SK-N-SH (cell line): Measurements from ENCODE around the gene NIPAL1. TPM values are rescaled to one million over a fixed set of nuclear protein-coding genes. Genes with fewer than 3 reads are reported as not detected.
"Not testable (repeated sequence)": the region's sequence is repeated elsewhere in the genome, so short reads cannot be mapped to it uniquely, and the experiment has no call there.

Source experiments
- CTCF ChIA-PET: fragments of 300-600, 350-600 bp; formaldehyde crosslinking; extraction: SDS; loops from one replicate; lab custom pipeline; 2021; lab: Yijun Ruan, JAX
- POLR2A ChIA-PET: fragments of 350-600 bp; sonication (Branson Sonifier 250); formaldehyde crosslinking; extraction: SDS; loops from one replicate; lab custom pipeline; 2020; ENCODE audit warnings: antibody characterized with exemption, inconsistent platforms; lab: Yijun Ruan, JAX
- DNase-seq: peaks from one replicate; pipeline ENCODE4 v3.0.0; 2012
- H2AFZ ChIP-seq: fragments of 200-600 bp; sonication (generic); 2 replicates; pipeline ENCODE4 v1.8.1; 2016; ENCODE audit warnings: antibody characterized with exemption, mild to moderate bottlenecking, low read depth
- H3F3A ChIP-seq: fragments of 200-600 bp; sonication (generic); replicated peaks from 2 replicates; pipeline ENCODE3; 2016; ENCODE audit warnings: antibody characterized with exemption, mild to moderate bottlenecking; ENCODE audit not compliant: insufficient read depth
- H3K27ac ChIP-seq, 2 experiments: fragments of 200-500 bp in 1 of 2; fragments of 200-600 bp in 1 of 2; sonication (Bioruptor generic) in 1 of 2; sonication (generic), shearing (Covaris generic) in 1 of 2; 2 replicates each; pipeline versions ENCODE4 v1.5.1 to v1.6.1; 2014 to 2016; ENCODE audit warnings: low read depth in 2 of 2, inconsistent platforms in 1 of 2, low read length in 1 of 2, mild to moderate bottlenecking in 1 of 2, mixed read lengths in 1 of 2
- H3K27me3 ChIP-seq: fragments of 200-600 bp; sonication (generic), shearing (Covaris generic); 2 replicates; pipeline ENCODE4 v1.6.1; 2016; ENCODE audit warnings: mixed run types; ENCODE audit not compliant: insufficient read depth
- H3K36me3 ChIP-seq, 2 experiments: fragments of 200-500 bp in 1 of 2; fragments of 200-600 bp in 1 of 2; sonication (Bioruptor generic) in 1 of 2; sonication (generic) in 1 of 2; replicated peaks in 1 of 2; 2 replicates each; pipeline versions ENCODE3 to v1.5.1; 2014 to 2016; ENCODE audit warnings: low read length in 1 of 2, mild to moderate bottlenecking in 1 of 2; ENCODE audit not compliant: insufficient read depth in 2 of 2, control insufficient read depth in 1 of 2
- H3K4me1 ChIP-seq, 2 experiments: fragments of 200-500 bp in 1 of 2; fragments of 200-600 bp in 1 of 2; sonication (Bioruptor generic) in 1 of 2; sonication (generic), shearing (Covaris generic) in 1 of 2; 2 replicates each; pipeline versions ENCODE4 v1.5.1 to v1.6.1; 2014 to 2016; ENCODE audit warnings: low read depth in 1 of 2, low read length in 1 of 2, mixed run types in 1 of 2; ENCODE audit not compliant: insufficient read depth in 2 of 2, control insufficient read depth in 1 of 2
- H3K4me2 ChIP-seq: fragments of 200-600 bp; sonication (generic), shearing (Covaris generic); 2 replicates; pipeline ENCODE4 v1.6.1; 2017; ENCODE audit warnings: mixed run types
- H3K4me3 ChIP-seq, 2 experiments: fragments of 200-500 bp in 1 of 2; fragments of 200-600 bp in 1 of 2; sonication (Bioruptor generic) in 1 of 2; sonication (generic), shearing (Covaris generic) in 1 of 2; 2 replicates each; pipeline versions ENCODE4 v1.5.1 to v1.8.1; 2014 to 2016; ENCODE audit warnings: low read depth in 2 of 2, inconsistent platforms in 1 of 2, low read length in 1 of 2, mild to moderate bottlenecking in 1 of 2, mixed read lengths in 1 of 2, moderate library complexity in 1 of 2
- H3K79me2 ChIP-seq: fragments of 200-600 bp; sonication (generic); 2 replicates; pipeline ENCODE4 v1.8.1; 2017; ENCODE audit warnings: mild to moderate bottlenecking; ENCODE audit not compliant: insufficient read depth
- H3K9ac ChIP-seq: fragments of 200-600 bp; sonication (generic); 2 replicates; pipeline ENCODE4 v1.6.1; 2017; ENCODE audit warnings: mixed run types
- H3K9me2 ChIP-seq: fragments of 200-600 bp; sonication (generic); 2 replicates; pipeline ENCODE4 v1.6.1; 2017; ENCODE audit warnings: mixed run types
- H3K9me3 ChIP-seq: fragments of 200-600 bp; sonication (generic); 2 replicates; pipeline ENCODE4 v1.6.1; 2017; ENCODE audit warnings: mixed run types, mild to moderate bottlenecking, moderate library complexity
- H4K20me1 ChIP-seq: fragments of 200-600 bp; sonication (generic); 2 replicates; pipeline ENCODE4 v1.6.1; 2017; ENCODE audit warnings: mild to moderate bottlenecking, mixed run types; ENCODE audit not compliant: insufficient read depth
- GABPA ChIP-seq: IDR thresholded peaks from 2 replicates; pipeline ENCODE4 v1.4.0; 2012; ENCODE audit warnings: low read depth, mild to moderate bottlenecking
- POLR2AphosphoS5 ChIP-seq: IDR thresholded peaks from 2 replicates; pipeline ENCODE4 v1.6.1; 2012; ENCODE audit warnings: low read depth, low read length
- RAD21 ChIP-seq: IDR thresholded peaks from 2 replicates; pipeline ENCODE4 v1.6.1; 2012; ENCODE audit warnings: mild to moderate bottlenecking, low read length
- REST ChIP-seq: IDR thresholded peaks from 2 replicates; pipeline ENCODE4 v1.6.1; 2012; ENCODE audit warnings: mild to moderate bottlenecking, low read depth, low read length, moderate library complexity
- RFX5 ChIP-seq: IDR thresholded peaks from 2 replicates; pipeline ENCODE4 v1.6.1; 2012; ENCODE audit warnings: mild to moderate bottlenecking, improper control_type of control experiment, low read length
- SMC3 ChIP-seq: IDR thresholded peaks from 2 replicates; pipeline ENCODE4 v1.6.1; 2012; ENCODE audit warnings: low read depth, low read length, improper control_type of control experiment
- WGBS: methylation state at CpG from one replicate; pipeline ENCODE4 v1.1.6; 2017; ENCODE audit warnings: low lambda C conversion rate; 5-methylcytosine and 5-hydroxymethylcytosine counted together
- polyA plus RNA-seq, 3 experiments: library from polyadenylated mRNA; depleted of rRNA; stranded (reverse); fragments of >200 nt; gene quantifications; 2 replicates each; pipeline ENCODE4 v1.2.3, GENCODE V29; 2012
- TF ChIP-seq, protein P1 (sequence below): fragments of 200-600 bp; sonication (generic); IDR thresholded peaks from 2 replicates; pipeline ENCODE4 v1.6.1; 2017; ENCODE audit warnings: antibody characterized with exemption, mild to moderate bottlenecking, moderate library complexity

Gene NIPAL1
- polyA plus RNA-seq, 1 of the 3 experiments (the other 2 are of a cell fraction), result 1.8 TPM

DNA sequence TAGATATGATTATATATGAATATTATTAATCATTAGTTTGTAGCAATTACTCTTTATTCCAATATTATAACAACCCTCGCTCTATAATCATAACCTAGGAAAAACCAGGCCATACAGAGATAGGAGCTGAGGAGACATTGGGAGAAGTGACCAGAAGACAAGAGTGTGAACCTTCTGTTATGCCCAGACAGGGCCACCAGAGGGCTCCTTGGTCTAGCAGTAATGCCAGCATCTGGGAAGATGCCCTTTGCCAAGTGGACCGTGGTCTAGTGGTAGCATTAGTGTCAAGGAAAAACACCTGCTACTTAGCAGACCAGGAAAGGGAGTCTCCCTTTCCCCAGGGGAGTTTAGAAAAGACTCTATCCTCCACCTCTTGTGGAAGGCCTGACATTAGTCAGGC, 13.0 kb upstream of the NIPAL1 start:
- H3K4me2 ChIP-seq, H2AFZ ChIP-seq, H3K36me3 ChIP-seq, H4K20me1 ChIP-seq, H3K4me3 ChIP-seq, H3K27ac ChIP-seq, H3K27me3 ChIP-seq, H3K79me2 ChIP-seq, H3K4me1 ChIP-seq, H3K9ac ChIP-seq, H3K9me2 ChIP-seq, DNase-seq, POLR2A ChIA-PET, H3F3A ChIP-seq: not testable (repeated sequence)
- 13% methylated on average over 2 of the region's 2 CpGs for WGBS
- peaks cover 18% of the 10 kb centered on the region; the same call in 1 of the 2 replicates for H3K9me3 ChIP-seq
- CTCF ChIA-PET, result interaction anchor here (0.7 to 1.9 kb wide), 8 partner anchors 13 to 91 kb away, joined by 3 to 11 read pairs (median 4); partner anchors contain the start of genes CNGA1 and NIPAL1
- TF ChIP-seq RAD21 (peak; percentile 56), SMC3 (peak; percentile 61)
- TF ChIP-seq, protein P1, sequence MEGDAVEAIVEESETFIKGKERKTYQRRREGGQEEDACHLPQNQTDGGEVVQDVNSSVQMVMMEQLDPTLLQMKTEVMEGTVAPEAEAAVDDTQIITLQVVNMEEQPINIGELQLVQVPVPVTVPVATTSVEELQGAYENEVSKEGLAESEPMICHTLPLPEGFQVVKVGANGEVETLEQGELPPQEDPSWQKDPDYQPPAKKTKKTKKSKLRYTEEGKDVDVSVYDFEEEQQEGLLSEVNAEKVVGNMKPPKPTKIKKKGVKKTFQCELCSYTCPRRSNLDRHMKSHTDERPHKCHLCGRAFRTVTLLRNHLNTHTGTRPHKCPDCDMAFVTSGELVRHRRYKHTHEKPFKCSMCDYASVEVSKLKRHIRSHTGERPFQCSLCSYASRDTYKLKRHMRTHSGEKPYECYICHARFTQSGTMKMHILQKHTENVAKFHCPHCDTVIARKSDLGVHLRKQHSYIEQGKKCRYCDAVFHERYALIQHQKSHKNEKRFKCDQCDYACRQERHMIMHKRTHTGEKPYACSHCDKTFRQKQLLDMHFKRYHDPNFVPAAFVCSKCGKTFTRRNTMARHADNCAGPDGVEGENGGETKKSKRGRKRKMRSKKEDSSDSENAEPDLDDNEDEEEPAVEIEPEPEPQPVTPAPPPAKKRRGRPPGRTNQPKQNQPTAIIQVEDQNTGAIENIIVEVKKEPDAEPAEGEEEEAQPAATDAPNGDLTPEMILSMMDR, result peak; percentile 51

- Histone ChIP-seq H2AFZ (no peak overlapping the region), H3K36me3 (peaks cover 0 to 5% of the 10 kb centered on the region in 2 experiments), H3K9me3 (peaks cover 18% of the 10 kb centered on the region; the same call in 1 of the 2 replicates), H3K79me2 (no peaks in the 10 kb centered on the region), H3K27ac (no peak overlapping the region), H3K27me3 (no peaks in the 10 kb centered on the region), H3K4me1 (no peaks in the 10 kb centered on the region), H3K9ac (no peak overlapping the region), H3K4me2 (no peak overlapping the region), H4K20me1 (no peaks in the 10 kb centered on the region), H3K4me3 (no peak overlapping the region), H3K9me2 (no peaks in the 10 kb centered on the region), H3F3A (no peaks in the 10 kb centered on the region)
- POLR2A ChIA-PET, result no interaction called here
- DNase-seq, result no peak
- CTCF ChIA-PET, result no interaction called here
- TF ChIP-seq REST, result no peak
- TF ChIP-seq GABPA, result no peak
- no peak for TF ChIP-seq RFX5
- TF ChIP-seq POLR2AphosphoS5, result no peak
- WGBS, result 47% methylated on average over 2 of the region's 2 CpGs
These were observed 10.8 kb upstream of the NIPAL1 start for GRCh38 chr4:48005781-48006180.
